HG03342 (cell line): ENCODE results near the gene PRSS35.
"Not testable (repeated sequence)": the region's sequence is repeated elsewhere in the genome, so short reads cannot be mapped to it uniquely, and the experiment has no call there.

ENCODE experiments used
- ATAC-seq: cut with Tn5 transposase; IDR thresholded peaks from one replicate; pipeline ENCODE4 v1.9.1; 2021; ENCODE audit warnings: mild to moderate bottlenecking, moderate library complexity; ENCODE audit not compliant: unreplicated experiment

The PRSS35 gene, protein sequence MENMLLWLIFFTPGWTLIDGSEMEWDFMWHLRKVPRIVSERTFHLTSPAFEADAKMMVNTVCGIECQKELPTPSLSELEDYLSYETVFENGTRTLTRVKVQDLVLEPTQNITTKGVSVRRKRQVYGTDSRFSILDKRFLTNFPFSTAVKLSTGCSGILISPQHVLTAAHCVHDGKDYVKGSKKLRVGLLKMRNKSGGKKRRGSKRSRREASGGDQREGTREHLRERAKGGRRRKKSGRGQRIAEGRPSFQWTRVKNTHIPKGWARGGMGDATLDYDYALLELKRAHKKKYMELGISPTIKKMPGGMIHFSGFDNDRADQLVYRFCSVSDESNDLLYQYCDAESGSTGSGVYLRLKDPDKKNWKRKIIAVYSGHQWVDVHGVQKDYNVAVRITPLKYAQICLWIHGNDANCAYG

DNA sequence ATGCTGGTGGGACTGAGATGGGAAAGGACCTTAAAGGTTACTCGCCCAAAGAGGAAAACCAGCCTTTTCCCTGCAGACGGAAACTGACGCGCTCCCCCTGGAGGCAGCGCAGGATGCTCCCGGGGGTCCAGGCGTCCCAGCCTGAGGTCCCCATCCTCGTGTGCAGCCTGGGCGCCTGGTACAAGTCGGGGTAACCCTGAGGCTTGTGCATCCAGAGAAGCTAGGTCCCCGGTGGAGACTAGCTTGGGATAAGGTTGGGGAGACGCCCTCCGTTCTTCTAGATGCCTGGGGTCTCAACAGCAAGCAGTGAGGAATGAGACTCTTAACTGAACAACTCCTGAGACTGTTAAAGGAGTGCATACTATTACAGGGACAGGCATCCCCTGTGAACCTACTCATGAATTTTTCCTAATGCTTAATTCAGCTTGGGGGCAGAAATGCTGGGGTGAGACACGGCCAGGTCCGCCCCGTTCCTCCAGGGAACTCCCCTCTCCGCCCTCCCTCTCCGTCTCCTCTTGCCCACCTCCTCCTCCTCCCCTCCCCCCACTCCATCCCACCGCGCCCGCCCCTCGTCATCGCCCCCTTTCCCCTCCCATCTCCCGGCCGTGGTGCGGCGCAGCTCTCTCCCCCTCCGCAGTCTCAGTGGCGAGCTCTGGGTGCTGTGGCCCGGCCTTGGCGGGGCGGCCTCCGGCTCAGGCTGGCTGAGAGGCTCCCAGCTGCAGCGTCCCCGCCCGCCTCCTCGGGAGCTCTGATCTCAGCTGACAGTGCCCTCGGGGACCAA, at the start of gene PRSS35:
Gene PRSS35, plus strand, starts transcription at position 634 of the 781 bp plus-strand sequence. CDS start 10,908 bp downstream, outside the sequence.
- ATAC-seq, result peak; percentile 48

DNA sequence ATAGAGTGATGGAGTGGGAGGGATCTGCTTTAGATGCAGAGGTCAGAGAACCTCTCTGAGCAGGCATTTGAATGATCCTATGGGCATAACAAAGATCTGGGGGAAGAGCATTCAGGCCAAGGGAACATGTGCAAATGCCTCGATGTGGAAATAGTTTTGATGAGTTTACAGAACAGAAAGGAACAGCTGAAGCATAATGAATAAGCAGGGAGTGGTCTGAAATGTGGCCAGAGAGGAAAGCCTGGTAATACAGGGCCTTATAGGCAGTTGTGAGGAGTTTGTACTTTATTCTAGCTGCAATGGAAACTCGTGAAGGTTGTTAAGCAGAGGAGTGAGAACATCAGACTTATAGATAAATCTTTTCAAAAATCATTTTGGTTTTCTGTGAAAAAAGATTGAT, 48.4 kb upstream of the PRSS35 start:
- no peak for ATAC-seq

DNA sequence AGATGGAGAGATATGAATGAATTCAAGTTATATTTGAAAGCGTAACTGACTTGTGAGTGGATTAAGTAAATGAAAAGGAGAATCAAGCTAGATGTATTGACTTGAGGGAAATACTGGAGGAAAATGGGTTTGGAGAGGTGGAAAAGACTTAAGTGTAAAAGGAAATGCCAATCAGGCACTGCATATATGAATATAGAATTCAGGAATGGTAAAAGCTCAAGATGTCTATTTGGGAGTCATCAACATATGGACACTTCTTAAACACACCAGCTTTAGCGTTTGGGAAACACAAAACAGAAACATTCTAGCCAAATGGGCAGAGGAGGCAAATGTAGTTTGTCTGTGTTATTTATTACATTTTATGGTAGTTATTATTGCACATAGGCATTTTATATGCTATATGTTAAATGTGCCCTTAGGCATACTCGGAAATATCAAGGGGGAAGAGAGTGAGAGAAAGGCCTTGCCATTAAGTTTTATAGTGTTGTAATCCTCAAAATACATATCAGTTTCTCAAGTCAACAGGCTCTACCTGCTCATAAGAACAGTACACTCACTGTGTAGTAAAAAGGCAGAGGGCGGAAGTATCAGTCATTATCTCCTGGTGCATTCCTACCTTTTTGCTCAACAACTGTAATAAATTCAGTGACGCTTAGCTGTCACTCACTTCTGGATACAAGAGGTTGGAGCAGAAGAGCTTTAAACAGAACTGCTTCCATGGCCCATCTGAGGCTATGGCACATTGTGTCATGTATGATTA, 47.8 kb upstream of the PRSS35 start:
- no peak for ATAC-seq

DNA sequence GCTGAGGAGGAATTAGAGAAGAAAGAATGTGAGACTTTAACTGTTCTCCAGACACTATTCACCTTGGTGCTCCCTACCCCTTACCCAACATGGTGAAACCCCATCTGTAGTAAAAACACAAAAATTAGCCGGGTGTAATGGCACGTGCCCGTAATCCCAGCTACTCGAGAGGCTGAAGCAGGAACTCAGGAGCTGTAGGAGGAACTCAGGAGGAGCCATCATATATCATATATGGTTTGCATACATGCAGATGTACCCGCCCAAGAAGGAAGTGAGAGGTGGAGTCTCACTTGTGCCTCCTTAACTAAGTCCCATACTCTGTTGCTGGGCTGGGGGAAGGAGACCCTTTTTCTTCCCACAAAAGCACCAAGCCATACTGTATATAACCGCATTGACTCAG, 46.0 kb upstream of the PRSS35 start:
- no peak for ATAC-seq

DNA sequence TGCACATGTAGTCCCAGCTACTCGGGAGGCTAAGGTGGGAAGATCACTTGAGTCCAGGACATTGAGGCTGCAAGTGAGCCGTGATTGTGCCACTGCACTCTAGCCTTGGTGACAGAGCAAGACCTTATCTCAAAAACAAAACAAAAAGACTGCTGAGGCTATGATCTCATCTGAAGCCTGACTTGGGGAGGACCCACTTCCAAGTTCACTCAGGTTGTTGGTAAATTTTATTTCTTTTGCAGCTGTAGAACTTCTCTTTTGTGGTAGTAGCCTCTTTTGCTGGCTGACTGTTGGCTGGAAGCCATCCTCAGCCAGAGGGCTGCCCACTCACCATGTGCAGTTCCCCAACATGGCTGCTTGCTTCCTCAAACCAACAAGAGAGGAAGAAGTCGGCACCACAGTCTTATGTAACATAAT, 44.7 kb upstream of the PRSS35 start:
- ATAC-seq, result no peak

DNA sequence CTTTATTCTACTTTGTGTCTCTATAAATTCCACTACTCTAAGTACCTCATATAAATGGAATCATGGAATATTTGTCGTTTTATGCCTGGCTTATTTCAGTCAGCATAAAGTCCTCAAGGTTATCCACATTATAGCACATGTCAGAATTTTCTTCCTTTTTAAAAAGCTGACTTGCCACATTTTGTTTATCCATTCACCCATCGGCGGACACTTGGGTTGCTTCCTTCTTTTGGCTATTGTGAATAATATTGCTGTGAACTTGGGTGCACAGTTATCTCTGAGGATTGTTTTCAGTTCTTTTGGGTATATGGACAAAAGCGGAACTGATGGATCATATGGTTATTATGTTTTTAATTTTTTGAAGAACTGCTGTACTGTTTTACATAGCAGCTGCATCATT, 42.3 kb upstream of the PRSS35 start:
- no peak for ATAC-seq

DNA sequence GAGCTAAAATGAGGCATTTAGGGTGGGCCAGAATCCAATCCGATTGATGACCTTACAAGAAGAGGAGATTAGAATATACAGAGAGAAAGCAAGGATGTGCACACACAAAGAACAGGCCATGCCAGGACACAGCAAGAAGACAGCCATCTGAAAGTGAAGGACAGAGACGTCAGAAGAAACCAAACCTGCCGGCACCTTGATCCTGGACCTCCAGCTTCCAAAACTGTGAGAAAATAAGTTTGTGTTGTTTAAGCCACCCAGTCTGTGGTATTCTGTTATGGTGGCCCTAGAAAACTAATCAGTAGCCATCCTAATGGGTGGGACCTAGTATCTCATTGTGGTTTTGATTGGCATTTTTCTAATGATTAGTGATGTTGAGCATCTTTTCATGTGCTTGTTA, 41.7 kb upstream of the PRSS35 start:
- ATAC-seq, result no peak

DNA sequence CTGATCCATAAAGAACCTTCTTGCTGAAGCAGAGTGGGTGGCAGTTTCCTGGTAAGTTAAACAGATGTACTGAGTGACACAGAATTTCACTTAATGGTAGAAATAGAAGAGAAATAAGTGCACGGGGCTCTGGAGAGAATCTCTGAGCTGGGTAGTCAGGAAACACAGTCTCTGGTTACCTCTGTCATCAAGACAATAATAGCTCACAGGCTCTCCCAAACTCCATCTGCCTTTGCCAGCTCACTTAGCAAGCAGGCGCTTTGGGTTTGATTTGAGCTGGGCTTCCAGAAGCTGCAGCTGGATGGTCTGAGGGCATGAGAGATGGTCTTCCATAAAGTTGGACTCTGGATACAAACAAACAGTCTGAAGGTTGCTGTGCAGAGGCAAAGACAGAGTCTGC, 39.6 kb upstream of the PRSS35 start:
- no peak for ATAC-seq

DNA sequence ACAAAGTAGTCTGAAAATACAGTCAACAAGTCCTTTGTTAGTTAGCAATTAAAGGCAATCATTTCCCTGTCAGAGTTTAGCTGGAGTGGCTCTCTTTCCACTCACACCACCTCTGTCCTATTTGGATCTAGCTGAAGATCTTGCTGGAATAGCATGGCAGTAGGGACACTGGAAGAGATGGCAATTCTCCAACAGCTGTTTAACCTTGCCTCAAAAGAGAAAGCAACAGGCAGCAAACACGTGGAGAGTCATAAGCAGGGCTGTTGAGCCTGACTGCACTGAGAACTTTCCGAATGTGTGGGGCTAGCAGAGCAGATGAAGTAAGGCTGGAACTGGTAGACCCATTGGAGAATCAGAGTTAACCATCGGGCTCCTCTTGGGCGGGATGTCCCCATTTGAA, 38.0 kb upstream of the PRSS35 start:
- no peak for ATAC-seq

DNA sequence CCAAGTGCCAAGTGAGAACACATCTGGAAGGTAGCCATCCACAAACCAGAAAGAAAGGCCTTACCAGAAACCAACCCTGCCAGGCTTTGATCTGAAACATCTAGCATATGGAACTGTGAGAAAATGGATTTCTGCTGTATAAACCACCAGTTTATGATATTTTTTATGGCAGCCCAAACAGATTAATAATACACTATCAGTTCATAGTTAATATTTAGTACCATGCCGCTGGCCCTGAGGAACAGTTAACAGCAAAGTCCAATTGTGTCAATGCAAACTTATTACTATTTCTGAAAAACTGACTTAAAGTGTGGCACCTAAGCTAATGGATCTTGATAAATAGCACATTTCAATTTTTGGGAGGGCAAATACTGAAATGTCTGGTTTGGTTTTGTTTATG, 35.4 kb upstream of the PRSS35 start:
- no peak for ATAC-seq

DNA sequence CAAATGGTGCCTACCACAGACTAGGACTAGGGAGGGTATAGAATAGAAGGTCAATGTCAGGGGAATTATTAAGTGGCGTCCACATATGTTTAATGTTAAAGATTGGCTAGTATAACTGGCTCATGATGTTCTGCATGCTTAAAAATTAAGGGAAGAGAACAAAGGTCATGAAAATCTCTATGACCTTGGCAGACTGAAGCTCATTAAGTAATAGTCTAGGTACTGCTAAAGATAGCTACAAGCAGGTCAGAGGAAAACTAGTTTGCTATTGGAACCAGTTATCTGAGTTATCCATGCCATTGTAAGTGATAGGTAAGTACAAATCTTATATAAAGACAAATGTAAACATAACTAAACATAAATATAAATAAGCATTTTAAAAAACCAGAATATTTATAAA, 32.9 kb upstream of the PRSS35 start:
- ATAC-seq, result no peak

DNA sequence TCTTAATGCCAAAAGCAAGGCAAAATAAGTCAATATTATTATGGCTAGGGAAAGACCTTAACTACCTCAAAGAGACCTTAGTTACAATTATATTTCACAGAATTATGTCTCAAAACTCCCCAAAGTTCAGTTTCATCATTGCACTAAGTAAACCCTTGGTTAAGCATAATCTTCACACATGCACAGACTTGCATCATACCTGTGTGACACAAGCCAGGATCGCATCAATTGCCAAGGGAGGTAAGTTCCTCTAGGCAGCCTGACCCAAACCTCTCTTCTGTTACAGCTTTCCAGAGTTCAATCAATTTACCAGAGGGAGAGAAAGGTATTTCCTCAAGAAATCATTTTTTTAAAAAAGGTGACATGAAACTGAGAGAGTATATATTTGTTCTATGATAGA, 31.9 kb upstream of the PRSS35 start:
- ATAC-seq, result no peak

DNA sequence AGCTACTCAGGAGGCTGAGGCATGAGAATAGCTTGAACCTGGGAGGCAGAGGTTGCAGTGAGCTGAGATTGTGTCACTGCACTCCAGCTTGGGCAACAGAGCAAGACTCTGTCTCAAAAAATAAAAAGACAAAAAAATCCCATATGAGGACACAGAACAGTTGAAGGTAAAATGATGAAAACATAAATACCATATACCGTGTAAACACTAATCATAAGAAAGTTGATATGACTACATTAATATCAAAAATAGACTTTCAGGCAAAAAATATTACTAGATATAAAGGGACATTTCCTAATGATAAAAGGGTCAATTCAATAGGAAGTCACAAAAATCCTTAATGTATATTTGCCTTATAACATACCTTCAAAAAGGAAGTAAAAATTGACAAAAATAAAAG, 30.4 kb upstream of the PRSS35 start:
- ATAC-seq, result not testable (repeated sequence)

DNA sequence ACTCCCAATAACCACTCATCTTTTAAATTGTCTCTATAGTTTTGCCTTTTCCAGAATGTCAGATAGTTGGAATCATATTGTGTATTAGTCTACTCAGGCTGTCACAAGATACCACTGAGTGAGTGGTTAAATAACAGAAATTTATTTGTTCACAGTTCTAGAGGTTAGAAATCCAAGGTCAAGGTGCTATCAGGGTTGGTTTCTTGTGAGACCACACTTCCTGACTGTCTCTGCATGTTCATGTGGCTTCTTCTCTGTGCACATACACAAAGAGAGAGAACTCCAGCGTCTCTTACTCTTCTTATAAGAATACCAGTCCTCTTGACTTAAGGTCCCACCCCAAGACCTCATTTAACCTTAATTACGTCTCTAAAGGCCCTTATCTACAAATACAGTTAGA, 23.9 kb upstream of the PRSS35 start:
- no peak for ATAC-seq

DNA sequence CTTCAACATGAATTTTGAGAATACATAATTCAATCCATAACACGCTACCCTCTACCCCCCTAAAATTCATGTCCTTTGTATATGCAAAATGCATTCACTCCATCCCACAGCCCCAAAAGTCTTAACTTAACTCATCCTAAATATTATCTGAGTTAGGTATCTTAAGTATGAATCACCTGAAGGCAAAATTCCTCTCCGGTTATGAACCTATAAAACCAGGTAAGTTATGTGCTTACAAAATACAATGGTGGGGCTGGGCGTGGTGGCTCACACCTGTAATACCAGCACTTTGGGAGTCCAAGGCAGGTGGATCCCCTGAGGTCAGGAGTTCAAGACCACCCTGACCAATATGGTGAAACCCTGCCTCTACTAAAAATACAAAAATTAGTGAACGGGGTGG, 23.5 kb upstream of the PRSS35 start:
- no peak for ATAC-seq

DNA sequence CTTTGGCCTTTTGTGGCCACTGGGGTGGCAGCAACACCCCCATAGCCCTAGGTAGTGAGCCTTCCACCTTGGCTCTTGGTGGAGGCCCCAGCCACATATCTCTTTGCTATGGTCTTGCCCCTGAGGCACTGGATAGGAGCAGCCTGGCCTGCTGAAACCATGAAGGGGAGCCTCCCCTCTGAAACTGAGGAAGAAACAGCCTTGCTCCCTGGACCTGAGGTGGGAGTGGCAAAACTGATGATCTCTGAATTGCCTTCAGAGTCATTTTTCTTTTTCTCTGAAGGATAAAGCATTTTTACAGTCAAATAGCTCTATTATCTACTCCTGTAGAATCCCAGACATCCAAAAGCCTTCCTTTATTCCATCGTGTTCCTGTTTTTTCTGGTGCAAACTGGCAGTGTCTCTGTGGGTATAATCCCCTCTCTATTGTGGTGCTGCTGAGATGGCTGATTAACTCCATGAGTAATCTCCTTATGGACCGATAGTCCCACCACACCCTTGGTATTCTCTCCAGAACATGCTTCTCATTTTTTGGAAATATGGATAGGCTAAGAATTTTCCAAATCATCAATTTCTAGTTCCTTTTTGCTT, 22.0 kb upstream of the PRSS35 start:
- no peak for ATAC-seq

DNA sequence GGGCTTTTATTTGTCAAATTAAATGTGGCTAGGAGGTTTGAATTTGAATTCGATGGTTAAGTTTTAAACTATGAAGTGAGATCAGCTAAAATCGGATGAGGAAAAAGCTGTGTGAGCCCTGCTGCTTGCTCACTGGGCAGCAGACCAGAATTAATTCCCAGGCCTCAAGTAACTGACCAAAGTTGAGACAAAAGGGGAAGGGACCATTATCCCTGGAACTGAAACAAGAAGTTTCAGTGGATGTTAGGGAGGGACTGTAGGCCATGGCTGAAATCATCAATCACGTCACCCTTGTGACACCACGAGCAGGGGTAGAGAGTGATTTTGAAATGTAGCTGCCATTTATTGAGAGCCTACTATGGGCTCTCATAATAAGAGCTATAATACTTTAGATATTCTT, 7.0 kb upstream of the PRSS35 start:
- no peak for ATAC-seq

DNA sequence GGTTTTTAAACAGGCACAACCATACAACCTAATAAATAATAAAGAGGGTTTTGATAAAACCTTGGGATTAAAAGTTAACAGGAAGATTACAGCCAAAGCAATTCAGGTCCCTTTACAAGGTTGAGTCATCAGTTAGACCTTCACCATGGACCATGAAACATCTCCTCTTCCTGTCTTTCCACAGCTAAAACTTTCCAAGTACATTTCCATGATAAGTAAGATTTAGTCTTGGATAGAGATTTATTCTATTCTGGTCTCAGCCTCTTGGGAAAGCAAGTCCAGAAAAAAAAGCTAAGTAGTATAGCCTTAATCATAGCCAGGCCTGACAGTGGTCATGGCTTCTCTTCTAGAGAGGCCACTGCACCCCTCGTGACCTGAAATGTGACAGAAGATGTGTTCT, 2.9 kb upstream of the PRSS35 start:
- ATAC-seq, result no peak

DNA sequence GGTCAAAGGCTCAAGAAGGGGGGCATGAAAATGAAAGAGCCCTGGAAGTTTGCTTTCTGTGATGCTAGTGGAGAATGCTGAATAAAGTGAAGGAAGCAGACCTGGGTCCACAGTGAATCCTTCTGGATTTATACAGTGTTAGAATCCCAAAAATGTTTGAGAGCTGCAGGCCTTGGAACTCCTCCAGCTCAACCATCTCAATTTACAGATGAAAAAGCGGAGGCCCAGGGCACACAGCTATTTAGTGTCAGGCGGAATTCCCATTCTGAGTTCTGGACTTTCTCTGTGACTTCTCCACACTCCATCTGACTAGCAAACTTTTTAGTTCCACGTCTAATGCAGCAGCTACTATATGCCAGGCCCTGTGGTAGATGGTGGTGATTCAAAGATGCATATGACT, 1.5 kb upstream of the PRSS35 start:
- no peak for ATAC-seq

DNA sequence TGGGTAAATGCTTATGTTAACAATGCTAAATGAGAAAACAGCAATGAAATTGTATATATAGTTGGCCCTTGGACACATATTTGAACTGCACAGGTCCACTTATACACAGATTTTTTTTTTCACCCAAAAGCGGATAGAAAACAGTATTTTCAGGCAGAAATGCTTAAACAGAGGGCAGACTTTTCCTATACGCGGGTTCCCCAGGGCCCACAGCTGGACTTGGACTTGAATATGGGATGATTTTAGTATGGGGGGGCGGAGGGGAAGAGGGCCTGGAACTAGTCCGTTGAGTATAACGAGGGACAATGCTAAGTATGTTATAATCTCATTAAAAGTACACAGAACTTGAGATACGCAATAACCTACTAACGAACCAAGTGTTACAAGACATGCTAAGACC, 1.1 kb upstream of the PRSS35 start:
- ATAC-seq, result no peak

DNA sequence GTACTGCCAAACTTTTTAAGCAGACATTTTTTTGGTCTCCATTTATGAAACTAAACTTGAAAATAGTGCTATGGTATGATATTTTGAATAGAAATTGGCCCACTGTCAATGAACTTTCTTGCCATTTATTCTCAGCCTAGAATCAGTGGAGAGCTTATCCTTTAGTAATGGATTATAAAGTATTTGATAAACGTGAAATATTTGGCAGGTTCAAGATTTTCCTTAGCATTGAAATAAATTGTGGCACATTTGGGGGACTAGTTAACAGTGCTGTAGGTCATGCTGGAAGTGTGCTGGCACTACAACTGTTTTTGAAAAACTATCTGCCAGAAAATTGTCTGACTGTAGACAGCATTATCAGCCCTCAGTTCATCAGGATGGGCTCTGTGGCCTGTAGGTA, 2.1 kb downstream of the PRSS35 start:
- no peak for ATAC-seq
